ENCODE results near the gene ATP13A1. TPM values are rescaled to one million over a fixed set of nuclear protein-coding genes. Genes with fewer than 3 reads are reported as not detected.

The ATP13A1 gene
- total RNA-seq, 1 donor from 2014 or later = 242 TPM

DNA sequence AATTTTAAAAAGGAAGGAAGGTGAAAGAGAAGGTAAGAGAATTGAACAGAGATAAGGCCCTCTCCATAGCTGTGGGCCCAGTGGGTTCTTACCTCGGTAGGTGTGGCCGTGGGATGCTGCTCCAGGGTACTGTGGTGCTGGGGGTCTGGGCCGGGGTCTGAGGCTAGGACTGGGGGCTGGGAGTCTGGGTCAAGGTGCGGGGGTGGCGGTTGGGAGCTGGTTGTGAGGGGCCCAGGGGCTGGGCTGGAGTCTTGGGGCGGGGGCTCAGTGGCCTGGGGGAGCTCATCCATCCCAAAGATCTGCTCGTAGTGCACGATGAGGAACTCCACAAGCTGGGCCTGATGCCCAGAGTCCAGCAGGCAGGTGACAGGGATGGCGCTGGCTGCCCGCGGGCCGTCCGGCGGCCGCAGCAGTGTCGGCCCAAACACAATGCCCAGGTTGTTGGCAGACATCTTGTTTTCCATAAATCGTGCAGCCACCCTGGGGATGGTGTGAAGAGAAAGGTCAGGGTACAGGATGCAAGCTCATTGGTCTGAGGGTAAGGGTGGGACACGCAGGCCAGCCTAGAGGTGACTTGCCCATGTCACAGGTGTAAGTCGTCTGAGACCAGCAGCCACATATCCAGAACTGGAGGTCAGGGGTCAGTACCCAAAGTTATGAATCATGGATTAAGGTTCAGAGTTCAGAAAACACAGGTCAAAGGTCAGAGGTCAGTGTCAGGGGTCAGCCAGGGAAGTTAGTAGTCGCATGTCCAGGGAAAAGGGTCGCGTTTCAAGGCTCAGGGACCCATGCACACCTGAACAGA lies 29.6 kb downstream of the ATP13A1 start:
- no peak for DNase-seq (ENCODE audit: low read depth)
- TF ChIP-seq, protein P1, sequence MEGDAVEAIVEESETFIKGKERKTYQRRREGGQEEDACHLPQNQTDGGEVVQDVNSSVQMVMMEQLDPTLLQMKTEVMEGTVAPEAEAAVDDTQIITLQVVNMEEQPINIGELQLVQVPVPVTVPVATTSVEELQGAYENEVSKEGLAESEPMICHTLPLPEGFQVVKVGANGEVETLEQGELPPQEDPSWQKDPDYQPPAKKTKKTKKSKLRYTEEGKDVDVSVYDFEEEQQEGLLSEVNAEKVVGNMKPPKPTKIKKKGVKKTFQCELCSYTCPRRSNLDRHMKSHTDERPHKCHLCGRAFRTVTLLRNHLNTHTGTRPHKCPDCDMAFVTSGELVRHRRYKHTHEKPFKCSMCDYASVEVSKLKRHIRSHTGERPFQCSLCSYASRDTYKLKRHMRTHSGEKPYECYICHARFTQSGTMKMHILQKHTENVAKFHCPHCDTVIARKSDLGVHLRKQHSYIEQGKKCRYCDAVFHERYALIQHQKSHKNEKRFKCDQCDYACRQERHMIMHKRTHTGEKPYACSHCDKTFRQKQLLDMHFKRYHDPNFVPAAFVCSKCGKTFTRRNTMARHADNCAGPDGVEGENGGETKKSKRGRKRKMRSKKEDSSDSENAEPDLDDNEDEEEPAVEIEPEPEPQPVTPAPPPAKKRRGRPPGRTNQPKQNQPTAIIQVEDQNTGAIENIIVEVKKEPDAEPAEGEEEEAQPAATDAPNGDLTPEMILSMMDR (conservative IDR thresholded peaks at IDR 0.05; ENCODE audit: low read depth, low read length) = no peak

DNA sequence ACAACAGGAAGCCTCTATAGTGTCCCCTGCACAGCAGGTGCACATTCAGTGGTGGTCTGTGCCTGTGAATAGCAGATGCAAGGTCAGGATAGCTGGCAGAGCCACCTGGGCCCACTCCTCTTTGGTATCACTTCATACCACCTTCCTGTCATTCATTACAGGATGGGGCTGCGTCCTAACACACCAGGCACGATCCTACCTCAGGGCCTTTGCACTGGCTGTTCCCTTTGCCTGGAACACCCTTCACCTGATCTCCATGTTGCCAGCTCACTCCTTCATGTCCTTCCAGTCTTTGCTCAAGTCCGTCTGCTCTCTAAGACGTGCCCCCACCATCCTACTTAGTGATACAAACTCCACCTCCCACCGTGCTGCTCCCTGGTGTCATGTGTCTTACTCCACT lies 30.8 kb downstream of the ATP13A1 start:
- DNase-seq (ENCODE audit: low read depth) = no peak
- TF ChIP-seq, protein P1 (conservative IDR thresholded peaks at IDR 0.05; ENCODE audit: low read depth, low read length) = no peak

More for the DNA sequence above, 29.6 kb downstream of the ATP13A1 start:
- H3K4me3 ChIP-seq (ENCODE audit: low read depth, low read length) = no peak overlapping the region

DNA sequence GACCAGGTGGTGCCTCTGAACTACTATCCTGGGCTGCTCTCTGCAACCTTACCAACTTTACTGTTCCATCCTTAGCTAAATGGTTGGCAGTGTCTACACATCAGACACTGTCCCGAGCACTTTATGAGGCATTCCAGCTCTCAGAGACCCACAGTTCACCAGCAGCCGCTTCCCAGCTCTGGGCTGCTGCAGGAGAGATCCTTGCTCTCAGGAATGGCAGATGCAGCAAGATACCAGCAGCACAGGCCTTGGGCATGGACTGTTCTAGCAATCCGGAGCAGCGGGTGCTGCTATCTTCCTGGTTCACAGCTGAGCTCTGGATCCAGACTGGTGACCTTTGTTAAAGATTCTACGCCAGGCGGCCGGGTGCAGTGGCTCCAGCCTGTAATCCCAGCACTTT lies 32.1 kb downstream of the ATP13A1 start:
- H3K4me3 ChIP-seq (ENCODE audit: low read depth, low read length) = no peak overlapping the region
- TF ChIP-seq, protein P1 (conservative IDR thresholded peaks at IDR 0.05; ENCODE audit: low read depth, low read length) = no peak
- no peak for DNase-seq (ENCODE audit: low read depth)

More for the DNA sequence above, 30.8 kb downstream of the ATP13A1 start:
- no peak overlapping the region for H3K4me3 ChIP-seq (ENCODE audit: low read depth, low read length)

DNA sequence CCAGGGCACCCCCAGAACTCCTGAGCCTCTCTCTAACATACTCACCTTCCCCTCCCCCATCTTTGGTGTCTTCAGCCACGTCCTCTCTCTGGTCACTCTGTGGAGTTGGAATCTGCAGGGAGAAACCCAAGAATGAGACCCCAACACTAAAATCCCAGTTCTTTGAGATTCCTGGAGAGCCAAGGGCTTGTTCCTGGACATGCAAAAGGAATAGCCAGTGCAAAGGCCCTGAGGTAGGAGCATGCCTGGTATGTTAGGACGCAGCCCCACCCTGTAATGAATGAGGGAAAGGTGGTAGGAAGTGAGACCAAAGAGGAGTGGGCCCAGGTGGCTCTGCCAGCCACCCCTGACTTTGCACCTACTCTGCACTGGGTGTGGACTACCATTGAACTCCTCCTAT lies 33.0 kb downstream of the ATP13A1 start:
- no peak for DNase-seq (ENCODE audit: low read depth)
- TF ChIP-seq, protein P1 (conservative IDR thresholded peaks at IDR 0.05; ENCODE audit: low read depth, low read length) = no peak

DNA sequence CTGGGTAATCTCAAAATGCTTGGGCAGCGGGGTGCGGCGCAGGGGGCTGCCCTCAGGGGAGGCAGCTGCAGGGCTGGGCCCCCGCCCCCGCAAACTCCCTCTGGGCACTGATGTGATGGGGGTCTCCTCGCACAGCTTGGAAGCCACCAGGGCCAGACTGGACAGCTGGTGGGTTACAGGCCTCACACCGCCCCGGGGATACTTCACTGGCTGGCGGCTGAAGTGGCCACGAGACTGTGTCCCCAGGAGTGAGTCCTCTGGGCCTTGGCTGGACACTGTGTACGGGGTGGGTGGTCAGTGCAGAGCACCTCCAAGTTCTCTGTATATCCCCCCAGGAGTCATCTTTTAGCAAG lies 33.4 kb downstream of the ATP13A1 start:
- TF ChIP-seq, protein P1 (conservative IDR thresholded peaks at IDR 0.05; ENCODE audit: low read depth, low read length) = no peak
- no peak for DNase-seq (ENCODE audit: low read depth)

More for the DNA sequence above, 33.0 kb downstream of the ATP13A1 start:
- no peak overlapping the region for H3K4me3 ChIP-seq (ENCODE audit: low read depth, low read length)

DNA sequence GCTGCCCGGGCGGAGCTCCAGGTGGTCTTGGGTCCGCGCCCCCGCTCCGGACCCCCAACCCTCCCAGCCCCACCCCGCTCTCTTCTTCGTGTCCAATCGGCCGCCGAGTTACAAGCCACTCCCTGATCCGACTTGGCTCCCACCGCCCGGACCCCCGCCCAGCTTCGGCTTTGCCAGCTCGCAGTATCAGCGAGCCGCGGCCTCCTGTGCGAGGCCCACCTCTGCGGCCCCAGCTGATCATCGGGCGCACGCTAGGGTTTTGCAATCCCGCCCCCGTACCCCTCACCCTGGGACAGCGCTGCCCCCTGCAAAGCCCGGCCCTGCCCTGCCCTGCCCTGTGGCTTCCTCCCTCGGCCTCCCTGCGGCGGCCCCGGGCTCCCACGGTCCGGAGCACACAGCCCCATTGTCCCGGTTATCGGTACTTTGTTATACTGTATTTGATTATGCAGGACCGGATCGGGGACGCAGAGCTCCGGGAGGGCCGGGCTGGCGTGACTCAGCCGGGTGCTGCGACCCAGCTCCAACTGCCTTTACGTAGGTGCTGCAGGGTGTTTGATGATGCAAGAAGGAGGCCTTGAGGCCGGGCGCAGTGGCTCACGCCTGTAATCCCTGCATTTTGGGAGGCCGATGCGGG lies 34.9 kb downstream of the ATP13A1 start:
- TF ChIP-seq, protein P1 (conservative IDR thresholded peaks at IDR 0.05; ENCODE audit: low read depth, low read length) = no peak
- no peak for DNase-seq (ENCODE audit: low read depth)

More for the DNA sequence above, 33.4 kb downstream of the ATP13A1 start:
- no peak overlapping the region for H3K4me3 ChIP-seq (ENCODE audit: low read depth, low read length)

More for the DNA sequence above, 34.9 kb downstream of the ATP13A1 start:
- H3K4me3 ChIP-seq (ENCODE audit: low read depth, low read length) = peak overlapping the region; percentile 54

Data from epithelial cell of proximal tubule (primary cell).